ENCODE measurements around the gene CHERP.
A peak's percentile ranks its signal among the peaks of the same experiment; 100 is the strongest.
"Not testable (repeated sequence)": the region's sequence is repeated elsewhere in the genome, so short reads cannot be mapped to it uniquely, and the experiment has no call there.

CHERP gene

GRCh38 chr19:16518061-16518460 is 24.2 kb downstream of the CHERP start:
- no peak for DNase-seq

- no peak for DNase-seq
Observed at GRCh38 chr19:16516923-16517610, 25.2 kb downstream of the CHERP start.

- DNase-seq, result no peak
Observed at GRCh38 chr19:16516381-16516780, 25.9 kb downstream of the CHERP start.

GRCh38 chr19:16514383-16515019 is 27.7 kb downstream of the CHERP start:
- DNase-seq, result no peak

GRCh38 chr19:16512611-16513010 is 29.6 kb downstream of the CHERP start:
- DNase-seq, result not testable (repeated sequence)

DNA sequence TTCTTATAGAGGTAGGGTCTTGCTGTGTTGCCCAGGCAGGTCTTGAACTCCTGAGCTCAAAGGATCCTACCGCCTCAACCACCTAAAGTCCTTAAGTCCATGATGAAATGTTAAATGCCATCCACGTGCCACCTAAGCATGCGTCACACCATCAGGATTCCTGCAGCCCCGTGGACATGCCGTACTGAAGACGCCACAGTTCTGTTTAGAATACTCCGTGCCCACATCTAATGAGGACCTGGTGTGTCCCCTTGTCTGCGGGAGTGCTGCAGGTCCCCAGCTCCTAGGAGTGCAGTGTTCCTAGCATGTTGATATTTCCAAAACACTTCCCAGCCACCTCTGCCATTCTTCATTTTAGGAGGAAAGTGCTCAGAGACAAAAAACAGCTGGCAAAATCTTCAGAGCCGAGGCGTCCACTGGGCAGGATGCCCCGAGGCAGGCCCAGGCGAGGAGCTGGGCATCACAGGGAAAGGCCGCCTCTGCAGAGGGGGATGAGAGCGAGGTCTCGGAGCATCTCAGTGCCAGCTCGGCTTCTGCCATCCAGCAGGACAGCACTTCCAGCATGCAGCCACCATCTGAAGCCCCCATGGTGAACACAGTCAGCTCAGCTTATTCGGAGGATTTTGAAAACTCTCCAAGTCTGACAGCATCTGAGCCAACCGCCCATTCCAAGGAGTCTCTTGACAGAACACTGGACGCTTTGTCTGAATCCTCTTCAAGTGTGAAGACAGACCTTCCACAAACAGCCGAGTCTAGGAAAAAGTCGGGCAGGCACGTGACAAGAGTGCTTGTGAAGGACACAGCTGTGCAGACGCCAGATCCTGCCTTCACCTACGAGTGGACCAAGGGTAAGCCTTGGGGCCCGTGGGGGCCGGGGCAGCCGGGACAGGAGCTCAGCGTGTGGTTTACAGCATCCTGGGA is 32.8 kb downstream of the CHERP start:
- no peak for DNase-seq

DNA sequence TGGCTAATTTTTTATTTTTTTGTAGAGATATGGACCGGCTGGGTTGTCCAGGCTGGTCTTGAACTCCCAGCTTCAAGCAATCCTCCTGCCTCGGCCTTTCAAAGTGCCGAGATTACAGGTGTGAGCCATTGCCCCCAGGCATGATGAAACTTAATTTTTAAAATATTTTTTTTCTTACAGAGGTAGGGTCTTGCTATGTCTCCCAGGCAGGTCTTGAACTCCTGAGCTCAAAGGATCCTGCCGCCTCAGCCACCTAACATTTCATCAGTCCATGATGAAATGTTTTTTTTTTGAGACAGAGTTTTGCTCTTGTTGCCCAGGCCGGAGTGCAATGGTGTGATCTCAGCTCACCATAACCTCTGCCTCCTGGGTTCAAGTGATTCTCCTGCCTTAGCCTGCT is 33.7 kb downstream of the CHERP start:
- DNase-seq, result no peak

- DNase-seq, result no peak
Observed at GRCh38 chr19:16506961-16507360, 35.3 kb downstream of the CHERP start.

- not testable (repeated sequence) for DNase-seq
Observed at GRCh38 chr19:16506161-16506560, 36.1 kb downstream of the CHERP start.

DNA sequence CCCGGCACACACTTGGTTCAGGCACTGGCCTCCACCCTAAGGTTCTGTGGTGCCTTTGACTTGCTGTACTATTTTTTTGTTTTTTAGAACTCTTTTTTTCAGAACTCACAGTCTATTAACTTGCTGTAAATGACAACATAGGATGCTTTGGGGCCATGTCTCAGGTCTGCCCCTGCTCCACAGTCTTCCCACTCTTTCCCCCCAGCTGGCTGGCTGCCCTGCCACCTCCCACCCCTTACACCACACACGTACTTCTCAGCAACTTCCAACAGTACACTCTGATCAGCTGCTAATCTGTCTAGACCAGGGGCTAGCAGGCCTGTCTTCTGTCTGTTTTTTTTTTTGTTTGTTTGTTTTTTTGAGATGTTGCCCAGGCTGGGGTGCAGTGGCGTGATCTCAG is 38.0 kb downstream of the CHERP start:
- DNase-seq, result no peak

- no peak for DNase-seq
Observed at GRCh38 chr19:16497837-16498236, 44.4 kb downstream of the CHERP start.

- DNase-seq, result no peak
Observed at GRCh38 chr19:16497042-16497441, 45.2 kb downstream of the CHERP start.

GRCh38 chr19:16496613-16496983 is 45.6 kb downstream of the CHERP start:
- no peak for DNase-seq

- peak; percentile 94 for DNase-seq
Observed at GRCh38 chr19:16495982-16496612, 46.1 kb downstream of the CHERP start, which contains the start of the genes C19orf44 and CALR3. Gene C19orf44, plus strand, starts transcription at chr19:16496394. Its CDS starts 4,399 bp downstream, at chr19:16500793. Gene CALR3, minus strand, starts transcription at chr19:16496167. Its CDS starts 38 bp downstream, at chr19:16496129.

GRCh38 chr19:16486476-16486875 is 55.8 kb downstream of the CHERP start:
- DNase-seq, result not testable (repeated sequence)

- DNase-seq, result no peak
Observed at GRCh38 chr19:16482745-16483144, 59.5 kb downstream of the CHERP start.

- DNase-seq, result no peak
Observed at GRCh38 chr19:16477311-16477710, 64.9 kb downstream of the CHERP start.

DNA sequence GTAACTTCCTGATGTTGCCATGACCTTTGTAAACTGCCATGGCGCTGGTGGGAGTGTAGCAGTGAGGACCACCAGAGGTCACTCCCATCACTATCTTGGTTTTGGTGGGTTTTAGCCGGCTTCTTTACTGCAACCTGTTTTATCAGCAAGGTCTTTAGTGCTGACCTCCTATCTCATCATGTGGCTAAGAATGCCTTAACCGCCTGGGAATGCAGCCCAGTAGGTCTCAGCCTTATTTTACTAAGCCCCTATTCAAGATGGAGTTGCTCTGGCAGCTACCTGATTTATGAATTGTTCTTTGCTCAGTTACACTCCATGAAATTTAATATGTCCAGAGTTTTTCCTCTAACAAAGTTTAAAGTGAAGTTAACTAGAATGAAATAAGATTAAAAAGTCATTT is 65.8 kb downstream of the CHERP start:
- no peak for DNase-seq

DNA sequence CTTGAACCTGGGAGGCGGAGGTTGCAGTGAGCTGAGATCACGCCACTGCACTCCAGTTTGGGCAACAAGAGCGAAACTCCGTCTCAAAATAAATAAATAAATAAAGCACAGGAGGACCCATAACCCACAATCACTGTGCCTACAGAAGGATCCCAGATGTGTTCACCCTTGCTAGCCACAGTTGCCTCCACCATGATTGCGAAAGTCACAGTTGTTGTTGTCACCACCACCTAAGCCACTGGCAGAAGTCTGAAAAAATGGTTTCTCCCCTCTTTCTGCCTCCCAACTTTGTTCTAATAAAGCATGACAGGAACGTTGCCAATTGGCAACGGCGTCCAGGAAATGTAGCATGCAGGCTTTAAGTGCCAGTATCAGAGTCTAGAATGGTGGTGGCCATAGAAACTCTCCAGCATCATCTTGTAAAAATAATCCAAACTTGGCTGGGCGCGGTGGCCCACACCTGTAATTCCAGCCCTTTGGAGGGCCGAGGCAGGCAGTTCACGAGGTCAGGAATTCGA is 68.3 kb downstream of the CHERP start:
- no peak for DNase-seq

GRCh38 chr19:16472992-16473391 is 69.2 kb downstream of the CHERP start:
- no peak for DNase-seq

- DNase-seq, result not testable (repeated sequence)
Observed at GRCh38 chr19:16472559-16472899, 69.7 kb downstream of the CHERP start.

GRCh38 chr19:16470911-16471811 is 71.1 kb downstream of the CHERP start:
- no peak for DNase-seq
